Vagina (tissue), 2 donors: Measurements from ENCODE around the gene CYP27C1.

Experiments used
- POLR2A ChIP-seq, 2 donors: fragments of 450-650 bp; IDR thresholded peaks; one replicate each; pipeline ENCODE4 v1.6.1; 2017; ENCODE audit warnings: antibody characterized with exemption in 2 of 2, mild to moderate bottlenecking in 2 of 2, moderate library complexity in 2 of 2
- POLR2AphosphoS5 ChIP-seq, 2 donors: sonication (generic); formaldehyde crosslinking; IDR thresholded peaks; one replicate each; pipeline ENCODE4 v1.9.0; 2017; ENCODE audit warnings: antibody characterized with exemption in 2 of 2, mild to moderate bottlenecking in 2 of 2, low read depth in 1 of 2; ENCODE audit not compliant: insufficient read depth in 1 of 2
- TF ChIP-seq, protein P1 (sequence below), 3 experiments: fragments of 450-650 bp in 2 of 3; fragments of 200-600 bp in 1 of 3; sonication (generic) in 1 of 3; IDR thresholded peaks; one replicate each; pipeline ENCODE4 v1.5.1; 2017 to 2019; ENCODE audit warnings: antibody characterized with exemption in 3 of 3, mild to moderate bottlenecking in 2 of 3, moderate library complexity in 2 of 3

DNA sequence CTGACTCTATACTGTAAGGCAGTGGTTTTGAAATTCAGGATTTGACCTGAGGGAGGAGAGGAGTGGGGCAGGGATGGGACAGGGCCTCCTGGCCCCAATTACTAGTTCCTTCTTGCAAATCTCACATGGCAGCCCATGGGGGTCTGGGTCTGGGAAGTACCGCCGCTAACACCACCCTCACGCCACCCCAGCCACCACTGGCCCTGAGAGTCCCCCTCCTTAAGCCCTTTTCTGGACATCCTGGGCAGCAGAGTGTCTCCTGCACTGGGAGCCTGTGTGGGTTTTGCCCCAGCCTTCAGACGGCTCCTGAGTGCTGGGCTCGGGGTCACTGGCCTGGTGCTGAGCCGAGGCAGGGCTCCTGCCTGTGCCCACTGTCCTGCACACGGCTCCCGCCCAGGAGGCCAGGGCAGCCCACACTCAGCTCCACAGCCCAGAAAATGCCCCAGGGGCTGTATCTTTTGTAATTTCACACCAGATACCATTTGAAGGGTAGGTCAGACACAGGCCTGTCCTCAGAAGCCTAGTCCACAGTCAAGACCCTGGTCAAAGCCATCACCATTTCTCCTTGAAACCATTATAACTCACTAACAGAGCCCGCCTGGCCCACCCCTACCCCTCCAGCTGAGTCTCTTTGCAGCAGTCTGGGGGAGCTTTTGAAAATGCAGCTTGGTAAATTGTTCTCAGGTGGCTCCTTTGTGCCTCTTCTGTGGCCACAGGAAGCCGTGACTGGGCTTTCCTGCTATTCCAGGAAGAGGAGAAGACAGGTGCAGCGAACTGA, 55.1 kb downstream of the CYP27C1 start:
- TF ChIP-seq POLR2A (IDR thresholded peaks at IDR 0.05), result no peak
- no peak for TF ChIP-seq POLR2AphosphoS5 (IDR thresholded peaks at IDR 0.05; ENCODE audit: insufficient read depth in 1 of 2, low read depth in 1 of 2)
- TF ChIP-seq, protein P1, sequence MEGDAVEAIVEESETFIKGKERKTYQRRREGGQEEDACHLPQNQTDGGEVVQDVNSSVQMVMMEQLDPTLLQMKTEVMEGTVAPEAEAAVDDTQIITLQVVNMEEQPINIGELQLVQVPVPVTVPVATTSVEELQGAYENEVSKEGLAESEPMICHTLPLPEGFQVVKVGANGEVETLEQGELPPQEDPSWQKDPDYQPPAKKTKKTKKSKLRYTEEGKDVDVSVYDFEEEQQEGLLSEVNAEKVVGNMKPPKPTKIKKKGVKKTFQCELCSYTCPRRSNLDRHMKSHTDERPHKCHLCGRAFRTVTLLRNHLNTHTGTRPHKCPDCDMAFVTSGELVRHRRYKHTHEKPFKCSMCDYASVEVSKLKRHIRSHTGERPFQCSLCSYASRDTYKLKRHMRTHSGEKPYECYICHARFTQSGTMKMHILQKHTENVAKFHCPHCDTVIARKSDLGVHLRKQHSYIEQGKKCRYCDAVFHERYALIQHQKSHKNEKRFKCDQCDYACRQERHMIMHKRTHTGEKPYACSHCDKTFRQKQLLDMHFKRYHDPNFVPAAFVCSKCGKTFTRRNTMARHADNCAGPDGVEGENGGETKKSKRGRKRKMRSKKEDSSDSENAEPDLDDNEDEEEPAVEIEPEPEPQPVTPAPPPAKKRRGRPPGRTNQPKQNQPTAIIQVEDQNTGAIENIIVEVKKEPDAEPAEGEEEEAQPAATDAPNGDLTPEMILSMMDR (IDR thresholded peaks at IDR 0.05), result no peak
